Neural cell (in vitro differentiated cells): ENCODE data around the gene NRBF2.

Experiments
- EZH2 ChIP-seq: fragments of 200-600, 300-800 bp; shearing (Covaris generic), sonication (generic); IDR thresholded peaks from 2 replicates; pipeline ENCODE4 v1.6.1; 2014; ENCODE audit warnings: antibody characterized with exemption, low read length, borderline replicate concordance, mild to moderate bottlenecking; ENCODE audit not compliant: insufficient read depth, poor library complexity, severe bottlenecking
- TF ChIP-seq, protein P1 (sequence below): fragments of 450-650 bp; IDR thresholded peaks from 2 replicates; pipeline ENCODE4 v1.5.1; 2014; ENCODE audit warnings: antibody characterized with exemption, mild to moderate bottlenecking, moderate library complexity; ENCODE audit not compliant: poor library complexity, severe bottlenecking

DNA sequence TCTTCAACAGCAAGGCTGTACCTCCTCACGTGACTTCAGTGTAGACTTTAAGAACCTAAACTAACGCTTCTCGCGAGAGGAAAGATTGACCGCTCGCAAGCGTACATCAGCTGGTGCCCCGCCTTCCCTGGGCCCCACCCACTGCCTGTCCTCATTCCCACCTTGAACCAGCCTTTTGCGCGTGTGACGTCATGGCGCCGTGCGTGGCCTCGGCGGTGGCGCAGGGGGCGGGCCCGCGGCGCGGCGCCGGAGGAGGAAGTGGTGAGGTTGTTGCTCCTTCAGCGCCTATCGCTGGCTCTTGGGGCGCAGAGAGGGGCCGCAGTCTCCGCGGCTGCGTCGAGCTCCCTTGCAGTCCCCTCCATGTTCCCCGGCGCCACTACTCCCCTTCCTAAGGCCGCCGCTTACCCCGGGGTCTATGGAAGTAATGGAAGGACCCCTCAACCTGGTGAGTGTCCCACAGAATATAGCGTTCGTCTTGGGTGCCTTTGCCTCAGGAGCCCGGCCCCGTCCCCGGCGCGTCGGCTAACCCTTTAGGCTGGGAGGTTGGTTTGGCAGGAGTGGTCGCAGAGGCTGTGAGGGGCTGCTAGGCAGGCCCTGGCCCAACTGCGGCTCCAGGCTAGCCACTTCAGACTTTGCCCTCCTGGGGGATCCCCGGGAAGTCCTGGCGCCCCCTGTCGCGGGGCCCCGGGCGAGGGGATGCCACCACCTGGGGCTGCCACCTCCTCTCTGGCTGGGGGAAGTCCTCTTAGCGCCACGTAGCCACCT is at the start of gene NRBF2:
- TF ChIP-seq, protein P1, sequence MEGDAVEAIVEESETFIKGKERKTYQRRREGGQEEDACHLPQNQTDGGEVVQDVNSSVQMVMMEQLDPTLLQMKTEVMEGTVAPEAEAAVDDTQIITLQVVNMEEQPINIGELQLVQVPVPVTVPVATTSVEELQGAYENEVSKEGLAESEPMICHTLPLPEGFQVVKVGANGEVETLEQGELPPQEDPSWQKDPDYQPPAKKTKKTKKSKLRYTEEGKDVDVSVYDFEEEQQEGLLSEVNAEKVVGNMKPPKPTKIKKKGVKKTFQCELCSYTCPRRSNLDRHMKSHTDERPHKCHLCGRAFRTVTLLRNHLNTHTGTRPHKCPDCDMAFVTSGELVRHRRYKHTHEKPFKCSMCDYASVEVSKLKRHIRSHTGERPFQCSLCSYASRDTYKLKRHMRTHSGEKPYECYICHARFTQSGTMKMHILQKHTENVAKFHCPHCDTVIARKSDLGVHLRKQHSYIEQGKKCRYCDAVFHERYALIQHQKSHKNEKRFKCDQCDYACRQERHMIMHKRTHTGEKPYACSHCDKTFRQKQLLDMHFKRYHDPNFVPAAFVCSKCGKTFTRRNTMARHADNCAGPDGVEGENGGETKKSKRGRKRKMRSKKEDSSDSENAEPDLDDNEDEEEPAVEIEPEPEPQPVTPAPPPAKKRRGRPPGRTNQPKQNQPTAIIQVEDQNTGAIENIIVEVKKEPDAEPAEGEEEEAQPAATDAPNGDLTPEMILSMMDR: peak; percentile 58
- TF ChIP-seq EZH2: no peak
